Left ventricle myocardium inferior (tissue), 1 donor: ENCODE measurements around the gene AMZ1. TPM values are rescaled to one million over a fixed set of nuclear protein-coding genes. Genes with fewer than 3 reads are reported as not detected.
"Not testable (repeated sequence)": the region's sequence is repeated elsewhere in the genome, so short reads cannot be mapped to it uniquely, and the experiment has no call there.

Source experiments
- DNase-seq: peaks from one replicate; pipeline ENCODE4 v3.0.0-alpha.2; 2020
- H3K27ac ChIP-seq: fragments of 200-600 bp; replicated peaks from 2 replicates; pipeline ENCODE4 v1.8.0; 2021
- H3K27me3 ChIP-seq: fragments of 200-600 bp; 2 replicates; pipeline ENCODE4 v1.8.0; 2021; ENCODE audit warnings: low read depth
- H3K36me3 ChIP-seq: fragments of 200-600 bp; 2 replicates; pipeline ENCODE4 v1.8.0; 2021
- H3K4me1 ChIP-seq: fragments of 200-600 bp; 2 replicates; pipeline ENCODE4 v1.8.0; 2021
- H3K4me3 ChIP-seq: fragments of 200-600 bp; 2 replicates; pipeline ENCODE4 v1.8.0; 2021; ENCODE audit warnings: mild to moderate bottlenecking, moderate library complexity
- H3K9me3 ChIP-seq: fragments of 200-600 bp; replicated peaks from 2 replicates; pipeline ENCODE4 v1.8.0; 2021
- intact Hi-C: fragments of 100-400 bp; cut with micrococcal nuclease; formaldehyde crosslinking; loops from one replicate; pipeline ENCODE4 v1.11.0; 2022
- total RNA-seq: library from RNA; stranded (reverse); fragmentation: NEBNext Ultra II Directional; extraction: Animal tissue kit (Norgen Biotek cat#: 25700); gene quantifications from one replicate; pipeline ENCODE4 v1.2.1, GENCODE V29; 2021
- TF ChIP-seq, protein P1 (sequence below): fragments of 200-600 bp; IDR thresholded peaks from 2 replicates; pipeline ENCODE4 v1.8.0; 2021; ENCODE audit warnings: antibody characterized with exemption, mild to moderate bottlenecking, borderline replicate concordance
- donor health status: DM: no; HTN: yes; CAD: no; lungs with severe emphysema.

Gene AMZ1
- total RNA-seq, 1 donor from 2014 or later = 0.11 TPM

DNA sequence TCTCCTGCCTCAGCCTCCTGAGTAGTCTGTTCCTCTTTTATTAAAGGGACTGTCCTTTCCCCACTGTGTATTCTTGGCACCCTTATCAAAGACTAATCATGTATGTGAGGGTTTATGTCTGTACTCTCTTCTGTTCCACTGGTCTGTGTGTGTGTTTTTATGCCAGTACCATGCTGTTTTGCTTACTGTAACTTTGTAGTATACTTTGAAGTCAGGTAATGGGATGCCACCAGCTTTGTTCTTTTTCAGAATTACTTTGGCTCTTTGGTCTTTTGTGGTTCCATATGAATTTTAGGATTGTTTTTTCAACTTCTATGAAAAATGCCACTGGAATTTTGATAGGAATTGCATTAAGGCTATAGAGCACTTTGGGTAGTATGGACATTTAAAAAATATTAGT is 14.1 kb upstream of the AMZ1 start:
- intact Hi-C loops = no loop called here
- Histone ChIP-seq H3K4me1 (peaks cover 7% of the 10 kb centered on the region), H3K36me3 (no peaks in the 10 kb centered on the region), H3K9me3 (peaks cover 5% of the 10 kb centered on the region), H3K27me3 (peaks cover 23% of the 10 kb centered on the region), H3K4me3 (no peak overlapping the region), H3K27ac (no peak overlapping the region)
- TF ChIP-seq, protein P1, sequence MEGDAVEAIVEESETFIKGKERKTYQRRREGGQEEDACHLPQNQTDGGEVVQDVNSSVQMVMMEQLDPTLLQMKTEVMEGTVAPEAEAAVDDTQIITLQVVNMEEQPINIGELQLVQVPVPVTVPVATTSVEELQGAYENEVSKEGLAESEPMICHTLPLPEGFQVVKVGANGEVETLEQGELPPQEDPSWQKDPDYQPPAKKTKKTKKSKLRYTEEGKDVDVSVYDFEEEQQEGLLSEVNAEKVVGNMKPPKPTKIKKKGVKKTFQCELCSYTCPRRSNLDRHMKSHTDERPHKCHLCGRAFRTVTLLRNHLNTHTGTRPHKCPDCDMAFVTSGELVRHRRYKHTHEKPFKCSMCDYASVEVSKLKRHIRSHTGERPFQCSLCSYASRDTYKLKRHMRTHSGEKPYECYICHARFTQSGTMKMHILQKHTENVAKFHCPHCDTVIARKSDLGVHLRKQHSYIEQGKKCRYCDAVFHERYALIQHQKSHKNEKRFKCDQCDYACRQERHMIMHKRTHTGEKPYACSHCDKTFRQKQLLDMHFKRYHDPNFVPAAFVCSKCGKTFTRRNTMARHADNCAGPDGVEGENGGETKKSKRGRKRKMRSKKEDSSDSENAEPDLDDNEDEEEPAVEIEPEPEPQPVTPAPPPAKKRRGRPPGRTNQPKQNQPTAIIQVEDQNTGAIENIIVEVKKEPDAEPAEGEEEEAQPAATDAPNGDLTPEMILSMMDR = no peak
- no peak for DNase-seq

DNA sequence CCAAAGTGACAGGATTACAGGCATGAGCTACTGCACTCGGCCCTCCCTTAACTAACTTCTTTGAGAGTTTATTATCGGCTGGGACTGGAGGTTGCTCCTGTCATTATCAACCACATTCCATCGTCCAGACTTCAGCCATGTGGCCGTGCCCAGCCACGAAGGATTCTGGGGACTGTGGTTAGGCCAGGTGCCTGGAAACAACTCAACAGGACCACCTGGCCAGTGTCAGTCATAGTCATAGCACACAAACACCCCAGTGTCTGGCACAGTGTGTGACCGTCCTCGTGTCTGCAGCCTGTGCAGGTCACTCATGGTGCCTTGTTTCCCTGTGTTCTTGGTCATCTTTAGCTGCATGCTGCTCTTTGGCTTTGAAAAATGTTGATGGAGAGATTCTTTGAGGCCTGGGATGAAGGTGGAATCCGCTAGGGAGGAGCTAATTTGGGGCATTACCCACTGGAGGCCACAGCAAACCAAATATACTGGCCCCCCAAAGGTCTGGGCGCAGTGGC is 12.7 kb upstream of the AMZ1 start:
- Histone ChIP-seq H3K9me3 (peaks cover 5% of the 10 kb centered on the region), H3K36me3 (no peaks in the 10 kb centered on the region), H3K27me3 (peaks cover 30% of the 10 kb centered on the region), H3K4me3 (no peak overlapping the region), H3K4me1 (peaks cover 7% of the 10 kb centered on the region), H3K27ac (no peak overlapping the region)
- intact Hi-C loops = no loop called here
- no peak for DNase-seq
- TF ChIP-seq, protein P1 = no peak

DNA sequence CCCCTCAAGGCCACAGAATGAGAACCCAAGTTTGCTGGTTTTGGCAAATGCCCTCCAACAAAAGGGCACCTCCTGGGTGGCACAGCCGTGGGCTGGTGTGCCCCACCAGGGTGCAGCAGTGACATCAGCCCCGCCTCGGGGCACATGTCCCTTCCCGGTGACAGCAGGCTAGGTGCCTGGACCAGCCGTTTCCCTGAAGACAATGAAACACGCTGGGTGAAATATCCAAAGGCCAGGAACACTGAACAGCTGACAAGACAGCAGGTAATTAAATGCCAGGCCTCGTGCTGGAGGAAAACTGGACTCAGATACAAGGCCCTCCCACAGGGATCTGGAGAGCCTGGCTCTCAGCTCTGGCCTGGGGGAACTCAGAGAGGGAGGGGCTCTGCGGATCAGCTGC is 11.4 kb upstream of the AMZ1 start:
- intact Hi-C loops, H3K4me3 ChIP-seq, H3K4me1 ChIP-seq, H3K27ac ChIP-seq, H3K36me3 ChIP-seq, H3K9me3 ChIP-seq, DNase-seq: not testable (repeated sequence)
- H3K27me3 ChIP-seq = peaks cover 25% of the 10 kb centered on the region

DNA sequence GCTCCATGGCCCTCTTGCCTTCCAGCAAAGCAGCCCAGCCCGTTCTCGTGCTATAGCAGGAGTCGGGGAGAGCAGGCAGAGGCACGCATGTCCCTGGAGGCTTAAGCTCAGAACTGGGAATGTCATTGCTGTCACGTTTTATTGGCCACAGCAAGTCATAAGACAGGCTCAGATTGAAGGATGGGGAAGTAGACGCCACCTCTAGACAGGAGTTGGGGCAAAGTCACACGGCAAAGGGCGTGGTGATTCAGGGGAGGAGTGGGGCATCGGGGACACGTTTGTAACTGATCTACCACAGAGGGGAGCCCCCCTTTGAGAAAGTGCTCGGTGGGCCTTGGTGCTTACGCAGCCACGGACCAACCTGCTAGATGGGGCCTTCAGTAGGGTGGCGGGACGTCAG is 9.5 kb upstream of the AMZ1 start:
- H3K4me3 ChIP-seq, H3K4me1 ChIP-seq, H3K9me3 ChIP-seq, H3K36me3 ChIP-seq, DNase-seq, intact Hi-C loops, H3K27ac ChIP-seq: not testable (repeated sequence)
- peaks cover 36% of the 10 kb centered on the region for H3K27me3 ChIP-seq

DNA sequence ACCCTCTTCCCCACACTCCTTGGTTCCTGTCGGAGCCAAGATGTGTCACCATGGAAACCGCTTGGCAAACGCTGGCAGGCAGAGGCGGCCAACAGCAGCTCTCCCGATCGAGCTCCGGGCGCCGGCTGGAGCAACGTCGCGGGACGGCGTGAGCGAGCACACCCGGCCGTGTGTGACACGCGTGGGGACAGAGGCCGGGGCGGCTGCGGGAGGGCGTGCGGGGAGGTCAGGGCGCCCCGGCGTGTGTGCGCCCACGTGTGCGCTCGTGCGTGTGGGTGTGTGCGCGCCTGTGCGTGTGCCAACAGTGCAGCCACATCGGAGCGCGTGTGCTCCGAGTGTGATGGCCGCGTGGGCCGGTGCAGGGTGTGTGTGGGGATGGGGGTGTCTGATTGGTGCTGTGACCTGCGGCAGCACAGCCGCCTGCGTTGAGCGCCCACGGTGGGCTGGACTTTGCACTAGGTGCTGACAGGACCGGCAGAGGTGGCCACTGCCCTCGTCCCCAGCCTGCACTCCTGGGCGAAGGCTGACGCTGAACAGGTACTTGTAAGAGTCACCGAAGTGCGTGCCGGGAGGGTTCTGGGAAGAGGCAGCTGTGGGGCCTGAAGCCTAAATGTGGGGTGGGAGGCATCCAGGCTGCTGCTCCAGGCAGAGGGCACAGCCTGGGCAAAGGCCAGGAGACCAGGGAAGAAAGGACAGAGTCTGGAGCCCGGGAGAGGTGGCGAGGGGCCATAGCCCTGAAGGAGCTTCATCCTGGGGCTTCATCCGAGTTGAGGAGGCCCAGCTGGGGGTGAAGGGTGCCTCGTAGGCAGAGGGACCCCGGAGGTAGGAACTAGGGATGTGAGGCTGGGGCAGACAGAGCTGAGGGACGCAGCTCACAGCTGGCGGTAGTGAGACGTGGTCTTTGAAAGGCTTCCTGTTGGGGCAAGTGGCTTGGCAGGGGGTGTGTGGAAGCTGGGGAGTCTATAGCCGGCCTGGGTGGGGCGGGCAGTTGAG is 8.6 kb upstream of the AMZ1 start:
- H3K4me3 ChIP-seq, H3K27ac ChIP-seq, DNase-seq, H3K36me3 ChIP-seq, H3K4me1 ChIP-seq, H3K9me3 ChIP-seq: not testable (repeated sequence)
- H3K27me3 ChIP-seq = peaks cover 41% of the 10 kb centered on the region
- intact Hi-C loops = loop anchor here (5.0 kb wide), 1 partner anchor 112 kb away; no protein-coding TSS in a partner anchor

DNA sequence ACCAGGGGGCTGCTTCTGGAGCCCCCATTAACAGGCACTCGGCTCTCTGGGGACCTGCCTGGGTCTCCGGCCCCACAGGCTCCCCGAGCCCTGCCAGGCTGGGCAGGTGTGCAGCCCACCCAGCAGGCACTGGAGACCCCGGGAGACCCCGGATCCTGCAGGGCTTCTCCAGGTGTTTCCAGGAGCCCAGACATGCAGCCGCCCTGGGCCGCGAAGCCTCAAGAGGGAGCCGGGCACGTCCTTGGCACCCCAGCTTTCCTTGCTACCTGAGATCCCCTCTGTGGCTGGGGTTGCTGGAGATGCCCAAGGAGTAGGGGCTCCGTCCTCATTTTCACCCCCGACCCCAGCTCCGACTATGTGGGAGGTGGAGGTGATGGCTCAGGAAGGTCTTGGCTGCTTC is 7.7 kb upstream of the AMZ1 start:
- Histone ChIP-seq H3K27me3 (peaks cover 50% of the 10 kb centered on the region), H3K4me1 (peaks cover 4% of the 10 kb centered on the region), H3K4me3 (no peak overlapping the region), H3K9me3 (peaks cover 6% of the 10 kb centered on the region), H3K36me3 (no peaks in the 10 kb centered on the region), H3K27ac (no peak overlapping the region)
- TF ChIP-seq, protein P1 = no peak
- intact Hi-C loops = loop anchor here (5.0 kb wide), 1 partner anchor 113 kb away; no protein-coding TSS in a partner anchor
- DNase-seq = no peak
